NB4 (cell line): Measurements from ENCODE around the gene GYPC.

ENCODE experiments used
- DNase-seq: peaks from one replicate; pipeline ENCODE4 v3.0.0; 2010; ENCODE audit warnings: low read depth
- H3K4me3 ChIP-seq: one replicate; pipeline ENCODE4 v1.5.1; 2011; ENCODE audit warnings: mild to moderate bottlenecking, low read depth, low read length, moderate library complexity
- CTCF ChIP-seq: IDR thresholded peaks from one replicate; pipeline ENCODE4 v1.5.1; 2012; ENCODE audit warnings: low read depth, low read length
- MAX ChIP-seq: IDR thresholded peaks from 2 replicates; pipeline ENCODE4 v1.6.1; 2011; ENCODE audit warnings: low read depth, low read length
- MYC ChIP-seq: IDR thresholded peaks from 2 replicates; pipeline ENCODE4 v1.6.1; 2011; ENCODE audit warnings: low read depth, low read length
- POLR2A ChIP-seq: IDR thresholded peaks from 2 replicates; pipeline ENCODE4 v1.6.1; 2011; ENCODE audit warnings: mild to moderate bottlenecking; ENCODE audit not compliant: insufficient read length; ENCODE audit errors: extremely low read depth

GYPC gene

GRCh38 chr2:126676221-126677175, 20.5 kb downstream of the GYPC start:
- no peak overlapping the region for H3K4me3 ChIP-seq
- TF ChIP-seq CTCF, result no peak
- no peak for TF ChIP-seq MYC
- no peak for TF ChIP-seq MAX
- TF ChIP-seq POLR2A, result no peak
- DNase-seq, result no peak

DNA sequence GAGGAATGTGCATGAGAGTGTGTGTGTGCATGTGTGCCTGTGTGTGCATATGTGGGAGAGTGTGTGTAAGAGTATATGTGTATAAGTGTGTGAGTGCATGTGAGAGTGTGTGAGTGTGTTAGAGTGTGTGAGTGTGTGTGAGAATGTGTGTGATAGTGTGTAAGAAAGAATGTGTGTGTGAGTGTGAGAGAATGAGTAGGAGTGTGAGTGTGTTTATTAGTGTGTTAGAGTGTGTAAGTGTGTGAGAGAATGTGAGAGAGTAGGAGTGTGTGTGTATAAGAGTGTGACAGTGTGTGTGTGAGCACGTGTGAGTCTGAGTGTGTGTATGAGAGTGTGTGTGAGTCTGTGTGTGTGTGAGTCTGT, 21.2 kb downstream of the GYPC start:
- no peak for DNase-seq
- H3K4me3 ChIP-seq, result no peak overlapping the region
- no peak for TF ChIP-seq MYC
- no peak for TF ChIP-seq POLR2A
- no peak for TF ChIP-seq MAX

DNA sequence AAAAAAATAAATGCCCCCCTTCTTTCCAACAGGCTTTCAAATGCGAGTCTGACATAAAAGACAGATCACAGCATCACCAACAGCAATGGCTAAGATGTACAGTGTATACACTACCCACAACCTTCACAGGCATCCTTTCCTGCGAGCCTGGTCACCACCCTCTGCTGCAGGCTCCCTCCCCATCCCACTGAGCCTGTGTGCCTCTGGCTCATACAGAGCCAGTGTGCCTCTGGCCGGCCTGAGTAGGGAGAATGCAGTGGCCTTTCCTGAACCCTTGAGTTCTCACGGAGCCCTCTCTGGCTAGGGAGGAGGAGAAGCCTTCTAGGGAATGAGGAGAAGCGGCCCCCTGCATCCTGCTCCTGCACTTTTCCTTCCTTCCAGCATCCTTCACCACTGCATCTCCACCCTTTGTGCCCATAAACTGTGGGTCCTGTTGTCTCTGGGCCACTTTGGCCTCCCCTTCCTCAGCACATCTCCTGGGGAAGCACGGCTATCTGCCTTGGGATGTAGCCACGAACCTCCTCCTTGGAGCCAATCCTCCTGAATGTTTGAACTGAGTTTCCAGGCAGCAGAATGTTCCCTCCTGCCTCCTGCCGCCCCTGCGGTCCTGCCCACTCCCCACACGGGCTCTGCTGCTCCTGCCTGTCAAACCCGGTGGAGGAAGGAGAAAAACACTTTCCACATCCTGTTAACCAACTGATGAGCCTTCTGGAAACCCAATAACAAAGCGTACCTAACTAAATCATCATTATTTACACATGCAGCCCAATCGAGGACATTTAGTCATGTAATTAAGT, 22.5 kb downstream of the GYPC start:
- no peak for DNase-seq
- H3K4me3 ChIP-seq, result no peak overlapping the region
- no peak for TF ChIP-seq CTCF
- no peak for TF ChIP-seq POLR2A
- no peak for TF ChIP-seq MAX
- TF ChIP-seq MYC, result no peak

GRCh38 chr2:126679094-126679713, 23.2 kb downstream of the GYPC start:
- TF ChIP-seq MYC (no peak), MAX (no peak), POLR2A (no peak)
- H3K4me3 ChIP-seq, result no peak overlapping the region
- DNase-seq, result no peak

DNA sequence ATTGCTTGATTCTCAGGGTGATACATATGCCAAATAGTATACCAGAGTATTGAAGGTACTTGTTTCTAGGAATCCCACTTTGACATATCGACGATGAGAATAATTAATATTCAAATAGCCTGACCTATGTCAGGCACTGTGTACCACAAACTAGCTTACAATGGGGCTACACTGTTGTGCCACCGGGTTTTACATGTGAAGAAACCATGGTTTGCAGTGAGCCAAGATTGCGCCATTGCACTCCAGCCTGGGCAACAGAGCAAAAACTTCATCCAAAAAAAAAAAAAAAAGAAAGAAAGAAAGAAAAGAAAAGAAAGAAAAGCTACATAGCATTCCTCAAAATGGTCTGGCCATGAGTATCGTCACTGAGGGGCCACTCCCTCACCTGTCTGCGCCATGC, 25.5 kb downstream of the GYPC start:
- no peak overlapping the region for H3K4me3 ChIP-seq
- no peak for DNase-seq
- no peak for TF ChIP-seq POLR2A
- no peak for TF ChIP-seq CTCF
- TF ChIP-seq MAX, result no peak
- TF ChIP-seq MYC, result no peak

- no peak for DNase-seq
- H3K4me3 ChIP-seq, result no peak overlapping the region
- TF ChIP-seq POLR2A (no peak), CTCF (no peak)
These were observed 29.7 kb downstream of the GYPC start for GRCh38 chr2:126685629-126686028.
